SU-DHL-6 (cell line): ENCODE data around the gene SH3PXD2A.

Source experiments
- H2AFZ ChIP-seq: fragments of 200-600 bp; sonication (generic); 2 replicates; pipeline ENCODE4 v1.6.1; 2014; ENCODE audit warnings: low read depth, mild to moderate bottlenecking, moderate library complexity, mixed read lengths, antibody characterized with exemption, low read length; ENCODE audit not compliant: severe bottlenecking
- H3F3A ChIP-seq: fragments of 200-600 bp; shearing (Covaris generic); 2 replicates; pipeline ENCODE4 v1.6.0; 2016; ENCODE audit warnings: antibody characterized with exemption, mild to moderate bottlenecking; ENCODE audit not compliant: insufficient read depth
- H3K27ac ChIP-seq: fragments of 200-600 bp; sonication (generic); 2 replicates; pipeline ENCODE4 v1.5.1; 2016; ENCODE audit warnings: low read depth, mild to moderate bottlenecking, low read length, moderate library complexity, mixed read lengths
- H3K27me3 ChIP-seq: fragments of 200-600 bp; sonication (generic), shearing (Covaris generic); 2 replicates; pipeline ENCODE4 v1.6.0; 2014; ENCODE audit warnings: mild to moderate bottlenecking, low read length
- H3K36me3 ChIP-seq: fragments of 200-600 bp; sonication (generic); 2 replicates; pipeline ENCODE4 v1.6.1; 2014; ENCODE audit warnings: mild to moderate bottlenecking, low read length, mixed read lengths
- H3K4me2 ChIP-seq: fragments of 300-600, 200-600 bp; shearing (Covaris generic), sonication (generic); 2 replicates; pipeline ENCODE4 v1.6.0; 2014; ENCODE audit warnings: low read length, low read depth, mild to moderate bottlenecking; ENCODE audit not compliant: poor library complexity, severe bottlenecking
- H3K4me3 ChIP-seq: fragments of 200-600 bp; sonication (generic); 2 replicates; pipeline ENCODE4 v1.5.1; 2014; ENCODE audit warnings: antibody characterized with exemption, low read length, mild to moderate bottlenecking, mixed read lengths; ENCODE audit not compliant: insufficient read depth, poor library complexity, severe bottlenecking
- H3K79me2 ChIP-seq: fragments of 200-600 bp; sonication (generic); 2 replicates; pipeline ENCODE4 v1.6.1; 2014; ENCODE audit warnings: mild to moderate bottlenecking, low read length, moderate library complexity; ENCODE audit not compliant: insufficient read depth
- H3K9ac ChIP-seq: fragments of 200-600 bp; sonication (generic); 2 replicates; pipeline ENCODE4 v1.7.0; 2014; ENCODE audit warnings: mild to moderate bottlenecking, low read length
- H3K9me2 ChIP-seq: fragments of 200-600 bp; sonication (generic); replicated peaks from 2 replicates; pipeline ENCODE4 v1.6.1; 2014; ENCODE audit warnings: low read length; ENCODE audit not compliant: insufficient read depth
- H3K9me3 ChIP-seq: fragments of 200-600 bp; sonication (generic); 2 replicates; pipeline ENCODE4 v1.6.1; 2014; ENCODE audit warnings: low read length, mixed read lengths; ENCODE audit not compliant: insufficient read depth
- H4K20me1 ChIP-seq: fragments of 200-600 bp; sonication (generic); 2 replicates; pipeline ENCODE4 v1.6.1; 2014; ENCODE audit warnings: low read depth, mild to moderate bottlenecking, antibody characterized with exemption, low read length, moderate library complexity, mixed read lengths
- EZH2phosphoT487 ChIP-seq: fragments of 200-600 bp; sonication (generic), shearing (Covaris generic); conservative IDR thresholded peaks from 2 replicates; pipeline ENCODE4 v1.6.1; 2018; ENCODE audit warnings: mild to moderate bottlenecking, antibody characterized with exemption, low read length, moderate library complexity, mixed read lengths
- TF ChIP-seq, protein P1 (sequence below): fragments of 200-600 bp; sonication (generic); IDR thresholded peaks from one replicate; pipeline ENCODE4 v1.5.1; 2017; ENCODE audit warnings: antibody characterized with exemption, mild to moderate bottlenecking, low read length, moderate library complexity; ENCODE audit not compliant: insufficient read depth, poor library complexity, severe bottlenecking

The SH3PXD2A gene

GRCh38 chr10:103882285-103883007, 27.1 kb upstream of the SH3PXD2A start:
- H3K36me3 ChIP-seq, result no peaks in the 10 kb centered on the region
- no peaks in the 10 kb centered on the region for H4K20me1 ChIP-seq

GRCh38 chr10:103881416-103882284, 26.3 kb upstream of the SH3PXD2A start:
- H3K36me3 ChIP-seq, result no peaks in the 10 kb centered on the region
- TF ChIP-seq, protein P1, sequence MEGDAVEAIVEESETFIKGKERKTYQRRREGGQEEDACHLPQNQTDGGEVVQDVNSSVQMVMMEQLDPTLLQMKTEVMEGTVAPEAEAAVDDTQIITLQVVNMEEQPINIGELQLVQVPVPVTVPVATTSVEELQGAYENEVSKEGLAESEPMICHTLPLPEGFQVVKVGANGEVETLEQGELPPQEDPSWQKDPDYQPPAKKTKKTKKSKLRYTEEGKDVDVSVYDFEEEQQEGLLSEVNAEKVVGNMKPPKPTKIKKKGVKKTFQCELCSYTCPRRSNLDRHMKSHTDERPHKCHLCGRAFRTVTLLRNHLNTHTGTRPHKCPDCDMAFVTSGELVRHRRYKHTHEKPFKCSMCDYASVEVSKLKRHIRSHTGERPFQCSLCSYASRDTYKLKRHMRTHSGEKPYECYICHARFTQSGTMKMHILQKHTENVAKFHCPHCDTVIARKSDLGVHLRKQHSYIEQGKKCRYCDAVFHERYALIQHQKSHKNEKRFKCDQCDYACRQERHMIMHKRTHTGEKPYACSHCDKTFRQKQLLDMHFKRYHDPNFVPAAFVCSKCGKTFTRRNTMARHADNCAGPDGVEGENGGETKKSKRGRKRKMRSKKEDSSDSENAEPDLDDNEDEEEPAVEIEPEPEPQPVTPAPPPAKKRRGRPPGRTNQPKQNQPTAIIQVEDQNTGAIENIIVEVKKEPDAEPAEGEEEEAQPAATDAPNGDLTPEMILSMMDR, result no peak
- no peak for TF ChIP-seq EZH2phosphoT487

More at GRCh38 chr10:103882285-103883007, 27.1 kb upstream of the SH3PXD2A start:
- Histone ChIP-seq H3K9me3 (no peaks in the 10 kb centered on the region), H3K4me2 (no peak overlapping the region), H3K27me3 (no peaks in the 10 kb centered on the region), H3K27ac (no peak overlapping the region), H3K9ac (no peak overlapping the region), H2AFZ (no peak overlapping the region), H3F3A (no peaks in the 10 kb centered on the region), H3K9me2 (no peaks in the 10 kb centered on the region), H3K79me2 (no peaks in the 10 kb centered on the region), H3K4me3 (no peak overlapping the region)
- no peak for TF ChIP-seq EZH2phosphoT487
- TF ChIP-seq, protein P1, result no peak

DNA sequence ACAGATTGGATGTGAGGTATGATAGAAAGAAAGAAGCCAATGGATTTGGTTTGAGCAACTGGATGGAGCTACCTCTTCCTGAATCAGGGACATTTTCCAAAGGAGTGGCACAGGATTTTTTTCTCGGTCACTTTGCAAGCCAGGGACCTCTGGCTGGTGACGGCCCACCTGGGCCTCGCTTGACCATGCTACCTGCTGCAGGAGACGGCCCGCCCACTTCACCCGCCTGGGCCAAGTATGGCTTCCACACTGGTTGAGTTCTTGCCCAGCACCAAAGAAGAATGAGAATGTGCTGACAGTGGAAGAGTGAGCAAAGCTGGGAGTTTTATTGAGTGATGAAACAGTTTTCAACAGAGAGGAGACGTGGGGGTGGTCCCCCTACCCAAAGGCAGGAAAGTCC, 24.5 kb upstream of the SH3PXD2A start:
- Histone ChIP-seq H3K27ac (no peak overlapping the region), H3K9ac (no peak overlapping the region), H3K79me2 (no peaks in the 10 kb centered on the region), H3K4me3 (no peak overlapping the region), H3K36me3 (no peaks in the 10 kb centered on the region), H3K27me3 (no peaks in the 10 kb centered on the region), H3K4me2 (no peak overlapping the region), H3K9me2 (no peaks in the 10 kb centered on the region), H2AFZ (no peak overlapping the region), H3F3A (no peaks in the 10 kb centered on the region), H4K20me1 (no peaks in the 10 kb centered on the region), H3K9me3 (no peaks in the 10 kb centered on the region)
- TF ChIP-seq EZH2phosphoT487, result no peak
- TF ChIP-seq, protein P1, result no peak

More at GRCh38 chr10:103881416-103882284, 26.3 kb upstream of the SH3PXD2A start:
- Histone ChIP-seq H3K4me2 (no peak overlapping the region), H2AFZ (no peak overlapping the region), H3K27me3 (no peaks in the 10 kb centered on the region), H3K9me2 (no peaks in the 10 kb centered on the region), H3K79me2 (no peaks in the 10 kb centered on the region), H4K20me1 (no peaks in the 10 kb centered on the region), H3K4me3 (no peak overlapping the region), H3K9me3 (no peaks in the 10 kb centered on the region), H3F3A (no peaks in the 10 kb centered on the region), H3K9ac (no peak overlapping the region), H3K27ac (no peak overlapping the region)
